Panc1 (cell line): Measurements from ENCODE around the gene EIF4E. TPM values are rescaled to one million over a fixed set of nuclear protein-coding genes. Genes with fewer than 3 reads are reported as not detected.

Source experiments
- ATAC-seq: fragments of 200-7000 bp; cut with Tn5 transposase; 2 replicates; pipeline ENCODE4 v1.9.1; 2020; ENCODE audit warnings: mild to moderate bottlenecking, moderate library complexity
- BruUV-seq: library from RNA; stranded (reverse); fragments of 400-500 nt; replicated peaks from 2 replicates; lab custom pipeline; 2021; lab: Mats Ljungman, UMichigan
- CTCF ChIA-PET: fragments of 300-600 bp; sonication (Branson Sonifier 250); formaldehyde crosslinking; loops from one replicate; lab custom pipeline; 2022; ENCODE audit warnings: antibody characterized with exemption; lab: Charles Lee
- POLR2A ChIA-PET: fragments of 300-600 bp; sonication (Branson Sonifier 250); formaldehyde crosslinking; loops from one replicate; lab custom pipeline; 2022; ENCODE audit warnings: antibody characterized with exemption; lab: Charles Lee
- DNase-seq: peaks from one replicate; pipeline ENCODE4 v3.0.0-alpha.2; 2010; ENCODE audit warnings: low read depth, low spot score
- H3K27ac ChIP-seq: 2 replicates; pipeline ENCODE4 v1.5.1; 2011; ENCODE audit warnings: mild to moderate bottlenecking, low read length, inconsistent platforms
- H3K27me3 ChIP-seq: fragments of 200-500 bp; sonication (Bioruptor generic); 2 replicates; pipeline ENCODE4 v1.6.0; 2014; ENCODE audit warnings: low read length, inconsistent platforms; ENCODE audit not compliant: control insufficient read depth, insufficient read depth
- H3K36me3 ChIP-seq: fragments of 200-500 bp; sonication (Bioruptor generic); 2 replicates; pipeline ENCODE4 v1.5.1; 2014; ENCODE audit warnings: inconsistent platforms, mild to moderate bottlenecking, low read length, moderate library complexity; ENCODE audit not compliant: control insufficient read depth, insufficient read depth
- H3K4me1 ChIP-seq: 2 replicates; pipeline ENCODE4 v1.5.1; 2011; ENCODE audit warnings: inconsistent platforms, mild to moderate bottlenecking, low read length, moderate library complexity; ENCODE audit not compliant: control insufficient read depth, insufficient read depth
- H3K4me3 ChIP-seq, 2 experiments: 2 replicates each; pipeline ENCODE4 v1.5.1; 2011 to 2012; ENCODE audit warnings: low read depth in 2 of 2, low read length in 2 of 2, mild to moderate bottlenecking in 2 of 2, inconsistent platforms in 1 of 2, moderate library complexity in 1 of 2
- H3K9me3 ChIP-seq: fragments of 200-500 bp; sonication (Bioruptor generic); 2 replicates; pipeline ENCODE4 v1.5.1; 2014; ENCODE audit warnings: low read depth, mild to moderate bottlenecking, inconsistent platforms, low read length, moderate library complexity; ENCODE audit not compliant: control insufficient read depth, insufficient read depth
- CTCF ChIP-seq: fragments of 450-650 bp; IDR thresholded peaks from 2 replicates; pipeline ENCODE4 v1.5.1; 2017; ENCODE audit warnings: mild to moderate bottlenecking
- POLR2AphosphoS5 ChIP-seq: IDR thresholded peaks from 2 replicates; pipeline ENCODE4 v1.6.1; 2012; ENCODE audit warnings: mild to moderate bottlenecking, low read depth, low read length, moderate library complexity
- SIN3A ChIP-seq: IDR thresholded peaks from 2 replicates; pipeline ENCODE4 v1.6.1; 2012; ENCODE audit warnings: low read depth, mild to moderate bottlenecking, low read length, moderate library complexity, borderline replicate concordance; ENCODE audit not compliant: insufficient read depth
- TCF7L2 ChIP-seq: IDR thresholded peaks from 2 replicates; pipeline ENCODE4 v1.6.1; 2011; ENCODE audit warnings: mild to moderate bottlenecking, low read depth, low read length, inconsistent platforms
- in situ Hi-C: cut with HindIII; loops from 2 replicates; pipeline ENCODE4 v1.10.0; 2016; ENCODE audit warnings: low sequenced_read_pairs, low pct_unique_long_range_greater_than_20kb
- intact Hi-C: fragments of 100-400 bp; cut with micrococcal nuclease; formaldehyde crosslinking; loops from one replicate; pipeline ENCODE4 v1.10.0; 2022; ENCODE audit not compliant: unreplicated experiment
- total RNA-seq: library from RNA; stranded (reverse); gene quantifications from one replicate; pipeline ENCODE4 v1.2.1, GENCODE V29; 2021; ENCODE audit not compliant: unreplicated experiment
- TF ChIP-seq, protein P1 (sequence below), 2 experiments: IDR thresholded peaks; 2 replicates each; pipeline ENCODE4 v1.6.1; 2011 to 2012; ENCODE audit warnings: low read depth in 2 of 2, control low read depth in 1 of 2, low read length in 1 of 2, mild to moderate bottlenecking in 1 of 2, moderate library complexity in 1 of 2; ENCODE audit not compliant: insufficient read depth in 1 of 2

Gene EIF4E
- total RNA-seq, 1 experiment from 2014 or later = 89.7 TPM

GRCh38 chr4:98945297-98945850 lies 16.4 kb upstream of the EIF4E start:
- intact Hi-C loops = no loop called here
- Histone ChIP-seq H3K36me3 (no peaks in the 10 kb centered on the region), H3K27ac (no peak overlapping the region), H3K27me3 (no peaks in the 10 kb centered on the region), H3K9me3 (no peaks in the 10 kb centered on the region), H3K4me1 (no peaks in the 10 kb centered on the region), H3K4me3 (no peak overlapping the region)
- DNase-seq (no peak), ATAC-seq (no peak)
- no TSS peak for BruUV-seq
- POLR2A ChIA-PET = no interaction called here
- CTCF ChIA-PET = interaction anchor here (0.6 kb wide), 1 partner anchor 144 kb away, joined by 7 read pairs; no protein-coding TSS in a partner anchor
- no peak for TF ChIP-seq TCF7L2
- TF ChIP-seq CTCF = no peak
- TF ChIP-seq SIN3A = no peak
- in situ Hi-C loops = no loop called here

DNA sequence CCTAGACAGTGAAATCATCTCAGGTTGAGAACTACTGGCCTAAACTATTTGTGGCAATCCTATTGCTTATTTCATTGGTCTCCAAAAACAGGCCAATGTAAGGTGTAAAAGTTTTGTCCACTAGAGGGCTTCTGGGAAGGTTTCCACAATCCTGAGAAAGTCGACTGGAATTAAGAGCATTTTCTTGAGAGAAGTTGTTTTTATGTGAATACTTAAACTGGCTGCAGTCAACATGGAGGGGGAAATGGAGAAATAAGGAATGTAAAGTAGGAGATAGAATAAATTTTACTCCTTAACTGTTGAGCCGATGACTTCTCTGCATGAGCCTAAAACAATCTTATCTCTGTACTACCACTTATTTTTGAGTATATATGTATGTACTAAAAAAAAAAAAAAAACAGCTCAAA lies 11.0 kb upstream of the EIF4E start:
- POLR2A ChIA-PET = no interaction called here
- BruUV-seq = no TSS peak
- Histone ChIP-seq H3K27me3 (no peaks in the 10 kb centered on the region), H3K4me3 (no peak overlapping the region), H3K27ac (no peak overlapping the region), H3K9me3 (no peaks in the 10 kb centered on the region), H3K4me1 (no peaks in the 10 kb centered on the region), H3K36me3 (no peaks in the 10 kb centered on the region)
- TF ChIP-seq POLR2AphosphoS5 (no peak), CTCF (peak; percentile 69; the same call in 1 of the 2 replicates)
- in situ Hi-C loops (no loop called here), intact Hi-C loops (loop anchor here (10.0 kb wide), 1 partner anchor 475 kb away; no protein-coding TSS in a partner anchor)
- peak; percentile 82; the same call in 1 of the 2 replicates for ATAC-seq
- CTCF ChIA-PET = interaction anchor here (0.6 kb wide), 1 partner anchor 20 kb away, joined by 5 read pairs; no protein-coding TSS in a partner anchor
- no peak for DNase-seq

DNA sequence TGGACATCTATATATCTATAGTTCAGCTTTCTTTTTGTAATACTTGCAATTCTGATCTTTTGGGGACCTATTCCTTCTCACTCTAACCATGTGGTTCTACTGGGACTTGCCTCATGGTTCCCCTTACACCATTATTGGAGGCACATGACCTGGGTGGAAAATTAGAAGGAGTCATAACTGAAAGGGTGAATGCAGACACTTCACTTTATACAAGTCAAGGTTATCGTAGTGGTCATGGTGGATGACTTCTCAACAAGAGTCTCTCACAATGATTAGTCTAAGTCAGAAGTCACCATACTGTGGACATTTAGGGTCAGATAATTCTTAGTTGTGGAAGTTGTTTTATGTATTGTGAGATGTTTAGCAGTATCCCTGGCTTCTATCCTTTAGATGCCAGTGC lies 10.5 kb upstream of the EIF4E start:
- ATAC-seq = no peak
- in situ Hi-C loops = no loop called here

More for the DNA sequence above, 10.5 kb upstream of the EIF4E start:
- H3K4me3 ChIP-seq = no peak overlapping the region
- TF ChIP-seq, protein P1, sequence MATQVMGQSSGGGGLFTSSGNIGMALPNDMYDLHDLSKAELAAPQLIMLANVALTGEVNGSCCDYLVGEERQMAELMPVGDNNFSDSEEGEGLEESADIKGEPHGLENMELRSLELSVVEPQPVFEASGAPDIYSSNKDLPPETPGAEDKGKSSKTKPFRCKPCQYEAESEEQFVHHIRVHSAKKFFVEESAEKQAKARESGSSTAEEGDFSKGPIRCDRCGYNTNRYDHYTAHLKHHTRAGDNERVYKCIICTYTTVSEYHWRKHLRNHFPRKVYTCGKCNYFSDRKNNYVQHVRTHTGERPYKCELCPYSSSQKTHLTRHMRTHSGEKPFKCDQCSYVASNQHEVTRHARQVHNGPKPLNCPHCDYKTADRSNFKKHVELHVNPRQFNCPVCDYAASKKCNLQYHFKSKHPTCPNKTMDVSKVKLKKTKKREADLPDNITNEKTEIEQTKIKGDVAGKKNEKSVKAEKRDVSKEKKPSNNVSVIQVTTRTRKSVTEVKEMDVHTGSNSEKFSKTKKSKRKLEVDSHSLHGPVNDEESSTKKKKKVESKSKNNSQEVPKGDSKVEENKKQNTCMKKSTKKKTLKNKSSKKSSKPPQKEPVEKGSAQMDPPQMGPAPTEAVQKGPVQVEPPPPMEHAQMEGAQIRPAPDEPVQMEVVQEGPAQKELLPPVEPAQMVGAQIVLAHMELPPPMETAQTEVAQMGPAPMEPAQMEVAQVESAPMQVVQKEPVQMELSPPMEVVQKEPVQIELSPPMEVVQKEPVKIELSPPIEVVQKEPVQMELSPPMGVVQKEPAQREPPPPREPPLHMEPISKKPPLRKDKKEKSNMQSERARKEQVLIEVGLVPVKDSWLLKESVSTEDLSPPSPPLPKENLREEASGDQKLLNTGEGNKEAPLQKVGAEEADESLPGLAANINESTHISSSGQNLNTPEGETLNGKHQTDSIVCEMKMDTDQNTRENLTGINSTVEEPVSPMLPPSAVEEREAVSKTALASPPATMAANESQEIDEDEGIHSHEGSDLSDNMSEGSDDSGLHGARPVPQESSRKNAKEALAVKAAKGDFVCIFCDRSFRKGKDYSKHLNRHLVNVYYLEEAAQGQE (IDR thresholded peaks at IDR 0.05; ENCODE audit: insufficient read depth in 1 of 2, low read depth in 2 of 2, low read length in 1 of 2) = no peak
- TF ChIP-seq SIN3A = no peak
- TF ChIP-seq CTCF = no peak
- no peak for TF ChIP-seq TCF7L2
- no peak for TF ChIP-seq POLR2AphosphoS5
- no peak overlapping the region for H3K27ac ChIP-seq
- no peaks in the 10 kb centered on the region for H3K4me1 ChIP-seq
- intact Hi-C loops = loop anchor here (10.0 kb wide), 1 partner anchor 475 kb away; no protein-coding TSS in a partner anchor
- CTCF ChIA-PET = interaction anchor here (0.6 kb wide), 1 partner anchor 204 kb away, joined by 7 read pairs; no protein-coding TSS in a partner anchor
- H3K36me3 ChIP-seq = no peaks in the 10 kb centered on the region
- no peaks in the 10 kb centered on the region for H3K27me3 ChIP-seq
- POLR2A ChIA-PET = no interaction called here
- BruUV-seq = no TSS peak
- no peak for DNase-seq
- H3K9me3 ChIP-seq = no peaks in the 10 kb centered on the region
